Natural killer cell (primary cell): ENCODE data around the gene BTG1. TPM values are rescaled to one million over a fixed set of nuclear protein-coding genes. Genes with fewer than 3 reads are reported as not detected.
A peak's percentile ranks its signal among the peaks of the same experiment; 100 is the strongest.

ENCODE experiments used
- ATAC-seq, 3 donors: fragments of 150-1000 bp in 2 of 3; fragments of 200-7000 bp in 1 of 3; cut with Tn5 transposase; 1 replicate in 1 of 3; 2 replicates in 2 of 3; pipeline ENCODE4 v1.10.0; 2021; ENCODE audit warnings: mild to moderate bottlenecking in 2 of 3, moderate library complexity in 2 of 3
- DNase-seq, 2 donors: peaks; one replicate each; pipeline versions ENCODE4 v3.0.0 to v3.0.0-alpha.2; 2013 to 2021; ENCODE audit warnings: mixed read lengths in 1 of 2
- H3K27ac ChIP-seq: one replicate; pipeline ENCODE4 v1.5.1; 2013; ENCODE audit warnings: mild to moderate bottlenecking, low read length
- H3K27me3 ChIP-seq: one replicate; pipeline ENCODE4 v1.6.1; 2013; ENCODE audit warnings: low read length; ENCODE audit not compliant: control insufficient read depth, insufficient read depth
- H3K36me3 ChIP-seq: one replicate; pipeline ENCODE4 v1.6.1; 2013; ENCODE audit warnings: low read length; ENCODE audit not compliant: control insufficient read depth, insufficient read depth
- H3K4me1 ChIP-seq: one replicate; pipeline ENCODE4 v1.6.1; 2013; ENCODE audit warnings: low read length; ENCODE audit not compliant: control insufficient read depth, insufficient read depth
- H3K4me3 ChIP-seq: one replicate; pipeline ENCODE4 v1.5.1; 2013; ENCODE audit warnings: low read length
- H3K9me3 ChIP-seq: one replicate; pipeline ENCODE4 v1.6.1; 2013; ENCODE audit warnings: low read length; ENCODE audit not compliant: control insufficient read depth, insufficient read depth
- H3K27ac Mint-ChIP-seq, 2 donors: one replicate each; pipeline ENCODE4 v1.8.0; 2022; ENCODE audit warnings: mild to moderate bottlenecking in 2 of 2, mixed read lengths in 2 of 2, moderate library complexity in 1 of 2
- H3K27me3 Mint-ChIP-seq, 2 donors: one replicate each; pipeline ENCODE4 v1.8.0; 2022; ENCODE audit warnings: low read depth in 2 of 2, mixed read lengths in 2 of 2
- H3K36me3 Mint-ChIP-seq: one replicate; pipeline ENCODE4 v1.8.0; 2022; ENCODE audit warnings: mixed read lengths
- H3K4me1 Mint-ChIP-seq, 2 donors: one replicate each; pipeline ENCODE4 v1.8.0; 2022; ENCODE audit warnings: mixed read lengths in 2 of 2
- H3K4me3 Mint-ChIP-seq: one replicate; pipeline ENCODE4 v1.8.0; 2022; ENCODE audit warnings: mild to moderate bottlenecking, moderate library complexity, mixed read lengths
- H3K9me3 Mint-ChIP-seq, 2 donors: one replicate each; pipeline ENCODE4 v1.8.0; 2022; ENCODE audit warnings: mixed read lengths in 2 of 2
- CTCF ChIP-seq: fragments of 200-600 bp; IDR thresholded peaks from one replicate; pipeline ENCODE4 v1.8.0; 2022; ENCODE audit warnings: antibody characterized with exemption
- WGBS: methylation state at CpG from one replicate; pipeline ENCODE4 v1.1.7; 2013; ENCODE audit warnings: missing lambda C conversion rate; ENCODE audit not compliant: insufficient coverage; 5-methylcytosine and 5-hydroxymethylcytosine counted together
- intact Hi-C: fragments of 100-400 bp; cut with micrococcal nuclease; formaldehyde crosslinking; loops from one replicate; pipeline ENCODE4 v1.14.2; 2022
- total RNA-seq, 4 donors: library from RNA; stranded (reverse); fragments of 120-200 nt in 1 of 4; gene quantifications; one replicate each; pipeline versions ENCODE4 v1.2.3 to v1.2.4, GENCODE V29; 2013 to 2022

Gene BTG1
- total RNA-seq, 3 donors from 2014 or later (not counting 1 experiment from before 2014, with no cell fraction given): 801 to 1,037 (median 830) TPM

DNA sequence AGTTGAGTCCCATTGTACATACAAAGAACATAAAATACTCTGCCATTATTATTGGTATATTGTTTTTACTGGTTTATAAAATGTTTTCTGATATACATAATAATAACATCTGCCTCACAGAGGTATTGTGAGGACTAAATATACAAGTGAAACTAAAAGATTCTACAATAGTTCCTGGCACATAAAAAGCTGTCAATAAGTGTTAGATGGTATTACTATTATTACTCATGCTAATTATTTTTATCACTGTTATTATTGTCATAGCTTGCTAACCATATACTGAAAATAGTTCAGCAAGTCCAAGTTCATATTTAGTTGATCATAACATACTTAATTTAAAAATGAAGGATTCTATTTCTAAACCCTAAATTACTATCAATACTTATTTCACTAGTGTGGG is 34.4 kb downstream of the BTG1 start:
- peaks cover 22 to 37% of the 10 kb centered on the region in 2 donors for H3K4me1 Mint-ChIP-seq

GRCh38 chr12:92110083-92110640 is 35.5 kb downstream of the BTG1 start:
- Mint-ChIP-seq H3K27ac (peak overlapping the region in 1 of 2 donors; percentile 17), H3K9me3 (no peaks in the 10 kb centered on the region), H3K4me3 (no peak overlapping the region), H3K4me1 (peaks cover 20 to 39% of the 10 kb centered on the region in 2 donors), H3K36me3 (no peaks in the 10 kb centered on the region), H3K27me3 (no peaks in the 10 kb centered on the region)
- 100% methylated on average over 1 of the region's 1 CpG for WGBS
- Histone ChIP-seq H3K27ac (no peak overlapping the region), H3K4me3 (no peak overlapping the region), H3K27me3 (no peaks in the 10 kb centered on the region), H3K36me3 (no peaks in the 10 kb centered on the region), H3K9me3 (no peaks in the 10 kb centered on the region), H3K4me1 (no peaks in the 10 kb centered on the region)
- no peak for TF ChIP-seq CTCF
- ATAC-seq (no peak), DNase-seq (no peak)
- intact Hi-C loops: no loop called here

More for the DNA sequence above, 34.4 kb downstream of the BTG1 start:
- no peak for DNase-seq
- Mint-ChIP-seq H3K36me3 (no peaks in the 10 kb centered on the region), H3K27ac (no peak overlapping the region), H3K4me3 (no peak overlapping the region), H3K9me3 (no peaks in the 10 kb centered on the region), H3K27me3 (no peaks in the 10 kb centered on the region)
- H3K4me1 ChIP-seq: no peaks in the 10 kb centered on the region
- H3K36me3 ChIP-seq: no peaks in the 10 kb centered on the region
- H3K4me3 ChIP-seq: no peak overlapping the region
- no peak for TF ChIP-seq CTCF
- ATAC-seq: no peak
- H3K27ac ChIP-seq: no peak overlapping the region
- no peaks in the 10 kb centered on the region for H3K9me3 ChIP-seq
- H3K27me3 ChIP-seq: no peaks in the 10 kb centered on the region
- intact Hi-C loops: no loop called here

- no peaks in the 10 kb centered on the region for H3K9me3 ChIP-seq
- Mint-ChIP-seq H3K9me3 (no peaks in the 10 kb centered on the region), H3K4me1 (peaks cover 14 to 34% of the 10 kb centered on the region in 2 donors), H3K27me3 (no peaks in the 10 kb centered on the region), H3K36me3 (no peaks in the 10 kb centered on the region), H3K4me3 (no peak overlapping the region), H3K27ac (no peak overlapping the region)
- intact Hi-C loops: no loop called here
- TF ChIP-seq CTCF: no peak
- H3K4me3 ChIP-seq: no peak overlapping the region
- H3K4me1 ChIP-seq: no peaks in the 10 kb centered on the region
- no peak overlapping the region for H3K27ac ChIP-seq
- no peak for ATAC-seq
- no peak for DNase-seq
- no peaks in the 10 kb centered on the region for H3K27me3 ChIP-seq
- H3K36me3 ChIP-seq: no peaks in the 10 kb centered on the region
- 100% methylated on average over 3 of the region's 4 CpGs for WGBS
Observed at GRCh38 chr12:92109613-92110012, 36.0 kb downstream of the BTG1 start.

- H3K9me3 ChIP-seq: no peaks in the 10 kb centered on the region
- intact Hi-C loops: no loop called here
- Mint-ChIP-seq H3K4me1 (peaks cover 13 to 33% of the 10 kb centered on the region in 2 donors), H3K36me3 (no peaks in the 10 kb centered on the region), H3K27me3 (no peaks in the 10 kb centered on the region), H3K4me3 (no peak overlapping the region), H3K27ac (no peak overlapping the region), H3K9me3 (no peaks in the 10 kb centered on the region)
- H3K27me3 ChIP-seq: no peaks in the 10 kb centered on the region
- H3K36me3 ChIP-seq: no peaks in the 10 kb centered on the region
- WGBS: 95% methylated on average over 3 of the region's 3 CpGs
- H3K4me3 ChIP-seq: no peak overlapping the region
- no peak for ATAC-seq
- no peak overlapping the region for H3K27ac ChIP-seq
- no peaks in the 10 kb centered on the region for H3K4me1 ChIP-seq
- no peak for DNase-seq
- no peak for TF ChIP-seq CTCF
Observed at GRCh38 chr12:92108651-92109050, 37.0 kb downstream of the BTG1 start.
